KMS-11 (cell line): ENCODE data around the gene BRD7.

Experiments
- H2AFZ ChIP-seq: fragments of 200-600 bp; sonication (generic); 2 replicates; pipeline ENCODE4 v1.6.1; 2016; ENCODE audit warnings: antibody characterized with exemption, mixed run types, low read depth
- H3K27ac ChIP-seq: fragments of 200-600 bp; sonication (generic); 2 replicates; pipeline ENCODE4 v1.6.1; 2016; ENCODE audit warnings: mild to moderate bottlenecking, mixed run types
- H3K27me3 ChIP-seq: fragments of 200-600 bp; sonication (generic); 2 replicates; pipeline ENCODE4 v1.6.1; 2017; ENCODE audit warnings: mild to moderate bottlenecking, low read depth, mixed run types, moderate library complexity; ENCODE audit not compliant: insufficient read depth
- H3K36me3 ChIP-seq: fragments of 200-600 bp; sonication (generic); 2 replicates; pipeline ENCODE4 v1.6.1; 2017; ENCODE audit warnings: mild to moderate bottlenecking, mixed run types; ENCODE audit not compliant: insufficient read depth
- H3K4me1 ChIP-seq: fragments of 200-600 bp; sonication (generic); 2 replicates; pipeline ENCODE4 v1.6.1; 2016; ENCODE audit warnings: mild to moderate bottlenecking, low read depth, mixed run types; ENCODE audit not compliant: poor library complexity, severe bottlenecking
- H3K4me2 ChIP-seq: fragments of 200-600 bp; sonication (generic); 2 replicates; pipeline ENCODE4 v1.7.0; 2016; ENCODE audit warnings: mild to moderate bottlenecking, mixed run types
- H3K4me3 ChIP-seq: fragments of 200-600 bp; sonication (generic); IDR thresholded peaks from 2 replicates; pipeline ENCODE4 v1.6.1; 2017; ENCODE audit warnings: low read depth, low read length, mixed read lengths; ENCODE audit not compliant: insufficient read depth
- H3K79me2 ChIP-seq: fragments of 200-600 bp; sonication (generic); 2 replicates; pipeline ENCODE4 v1.6.1; 2016; ENCODE audit warnings: low read depth, mixed run types; ENCODE audit not compliant: insufficient read depth
- H3K9ac ChIP-seq: fragments of 200-600 bp; sonication (generic); 2 replicates; pipeline ENCODE4 v1.6.1; 2016; ENCODE audit warnings: mild to moderate bottlenecking, mixed run types
- H4K20me1 ChIP-seq: fragments of 200-600 bp; sonication (generic); 2 replicates; pipeline ENCODE4 v1.6.1; 2016; ENCODE audit warnings: mild to moderate bottlenecking, mixed run types; ENCODE audit not compliant: insufficient read depth
- TF ChIP-seq, protein P1 (sequence below): fragments of 200-600 bp; sonication (generic); conservative IDR thresholded peaks from 2 replicates; pipeline ENCODE4 v1.6.1; 2017; ENCODE audit warnings: low read depth, mild to moderate bottlenecking, antibody characterized with exemption, low read length, moderate library complexity, mixed read lengths

Gene BRD7

DNA sequence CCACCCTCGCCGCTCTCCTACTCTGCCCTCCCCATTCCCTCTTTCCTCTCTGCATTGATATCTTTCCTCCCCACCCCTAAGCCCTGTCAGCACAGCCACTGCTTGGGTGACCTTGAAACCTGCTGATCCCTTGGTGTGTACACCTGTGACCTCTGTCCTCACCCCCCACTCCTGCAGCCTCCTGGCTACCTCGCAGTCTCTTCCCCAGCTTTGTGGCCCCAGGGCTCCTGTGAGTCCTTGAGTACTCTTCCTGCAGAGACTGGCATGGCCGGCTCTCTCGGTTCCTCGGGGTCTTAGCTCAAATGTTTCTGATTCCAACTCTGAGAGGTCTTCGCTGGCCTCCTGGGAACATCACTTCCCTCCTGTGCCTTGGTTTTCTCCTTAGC, 70.7 kb downstream of the BRD7 start:
- H3K36me3 ChIP-seq = no peaks in the 10 kb centered on the region
- no peak overlapping the region for H2AFZ ChIP-seq
- H4K20me1 ChIP-seq = no peaks in the 10 kb centered on the region
- no peak overlapping the region for H3K9ac ChIP-seq
- no peaks in the 10 kb centered on the region for H3K27me3 ChIP-seq
- H3K4me2 ChIP-seq = no peak overlapping the region
- H3K27ac ChIP-seq = no peak overlapping the region
- H3K4me1 ChIP-seq = no peaks in the 10 kb centered on the region
- TF ChIP-seq, protein P1, sequence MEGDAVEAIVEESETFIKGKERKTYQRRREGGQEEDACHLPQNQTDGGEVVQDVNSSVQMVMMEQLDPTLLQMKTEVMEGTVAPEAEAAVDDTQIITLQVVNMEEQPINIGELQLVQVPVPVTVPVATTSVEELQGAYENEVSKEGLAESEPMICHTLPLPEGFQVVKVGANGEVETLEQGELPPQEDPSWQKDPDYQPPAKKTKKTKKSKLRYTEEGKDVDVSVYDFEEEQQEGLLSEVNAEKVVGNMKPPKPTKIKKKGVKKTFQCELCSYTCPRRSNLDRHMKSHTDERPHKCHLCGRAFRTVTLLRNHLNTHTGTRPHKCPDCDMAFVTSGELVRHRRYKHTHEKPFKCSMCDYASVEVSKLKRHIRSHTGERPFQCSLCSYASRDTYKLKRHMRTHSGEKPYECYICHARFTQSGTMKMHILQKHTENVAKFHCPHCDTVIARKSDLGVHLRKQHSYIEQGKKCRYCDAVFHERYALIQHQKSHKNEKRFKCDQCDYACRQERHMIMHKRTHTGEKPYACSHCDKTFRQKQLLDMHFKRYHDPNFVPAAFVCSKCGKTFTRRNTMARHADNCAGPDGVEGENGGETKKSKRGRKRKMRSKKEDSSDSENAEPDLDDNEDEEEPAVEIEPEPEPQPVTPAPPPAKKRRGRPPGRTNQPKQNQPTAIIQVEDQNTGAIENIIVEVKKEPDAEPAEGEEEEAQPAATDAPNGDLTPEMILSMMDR = no peak
- H3K79me2 ChIP-seq = no peaks in the 10 kb centered on the region
- no peak overlapping the region for H3K4me3 ChIP-seq

DNA sequence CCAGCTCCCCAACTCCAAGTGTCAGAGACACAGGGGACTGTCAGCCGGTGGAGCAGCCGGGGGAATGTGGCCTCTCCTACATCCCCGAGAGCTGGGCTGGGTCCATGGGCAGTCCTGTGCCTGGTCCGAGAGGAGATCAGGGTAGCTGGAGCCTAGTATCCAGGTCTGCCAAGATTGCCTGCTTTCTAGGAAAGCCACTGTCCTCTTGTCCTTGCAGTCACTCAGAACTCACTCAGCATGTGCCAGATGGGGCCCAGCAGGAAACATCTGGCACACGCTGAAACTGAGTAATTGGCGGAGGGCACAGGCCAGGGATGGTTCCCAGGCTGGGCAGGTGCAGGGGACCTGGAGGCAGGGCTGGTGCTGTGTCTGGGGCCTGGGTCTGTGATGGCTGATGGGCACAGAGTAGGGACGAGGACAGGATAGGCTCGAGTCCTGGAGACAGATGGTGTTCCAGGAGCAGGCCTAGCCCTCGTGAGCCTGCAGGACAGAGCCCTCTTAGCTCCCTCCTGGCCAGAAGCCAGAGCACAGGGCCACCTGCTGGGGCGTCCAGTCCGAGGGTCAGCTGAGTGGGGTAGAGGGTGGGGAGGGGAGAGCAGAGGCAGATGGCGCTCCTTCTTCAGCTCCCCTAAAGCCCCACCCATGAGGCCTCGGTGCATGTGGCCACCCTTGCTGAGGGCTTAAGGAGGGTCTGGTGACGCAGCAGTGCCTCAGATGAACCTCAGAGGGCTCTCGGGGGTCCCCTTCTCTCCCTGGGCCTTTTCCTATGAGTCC, 71.3 kb downstream of the BRD7 start:
- H3K4me2 ChIP-seq = no peak overlapping the region
- H3K4me1 ChIP-seq = no peaks in the 10 kb centered on the region
- H3K36me3 ChIP-seq = no peaks in the 10 kb centered on the region
- H3K27ac ChIP-seq = no peak overlapping the region
- H3K27me3 ChIP-seq = no peaks in the 10 kb centered on the region
- H3K4me3 ChIP-seq = no peak overlapping the region
- no peaks in the 10 kb centered on the region for H3K79me2 ChIP-seq
- TF ChIP-seq, protein P1 = no peak
- no peak overlapping the region for H3K9ac ChIP-seq
- no peaks in the 10 kb centered on the region for H4K20me1 ChIP-seq
- no peak overlapping the region for H2AFZ ChIP-seq

DNA sequence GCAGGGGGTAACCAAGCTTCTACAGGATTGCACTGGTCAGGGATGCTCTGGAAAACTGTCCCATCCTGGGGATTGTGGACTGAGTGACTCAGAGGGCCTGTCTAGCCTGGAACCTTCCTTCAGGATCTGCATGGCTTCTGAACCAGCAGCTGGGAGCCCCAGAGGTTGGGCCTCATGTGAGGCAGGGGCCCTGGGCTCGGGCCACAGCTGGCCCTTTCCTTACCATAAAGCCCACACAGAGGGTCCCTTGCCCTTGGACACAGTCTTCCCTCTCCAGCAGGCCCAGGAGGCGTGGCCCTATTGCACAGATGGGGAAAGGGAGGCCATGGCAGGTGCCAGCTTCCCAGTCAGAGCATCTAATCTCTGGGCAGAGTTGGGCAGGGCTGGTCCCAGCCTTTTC, 72.0 kb downstream of the BRD7 start:
- Histone ChIP-seq H3K36me3 (no peaks in the 10 kb centered on the region), H3K79me2 (no peaks in the 10 kb centered on the region), H3K27me3 (no peaks in the 10 kb centered on the region), H4K20me1 (no peaks in the 10 kb centered on the region), H3K9ac (no peak overlapping the region), H3K4me2 (no peak overlapping the region), H2AFZ (no peak overlapping the region), H3K4me3 (no peak overlapping the region), H3K4me1 (no peaks in the 10 kb centered on the region), H3K27ac (no peak overlapping the region)
- TF ChIP-seq, protein P1 = no peak

DNA sequence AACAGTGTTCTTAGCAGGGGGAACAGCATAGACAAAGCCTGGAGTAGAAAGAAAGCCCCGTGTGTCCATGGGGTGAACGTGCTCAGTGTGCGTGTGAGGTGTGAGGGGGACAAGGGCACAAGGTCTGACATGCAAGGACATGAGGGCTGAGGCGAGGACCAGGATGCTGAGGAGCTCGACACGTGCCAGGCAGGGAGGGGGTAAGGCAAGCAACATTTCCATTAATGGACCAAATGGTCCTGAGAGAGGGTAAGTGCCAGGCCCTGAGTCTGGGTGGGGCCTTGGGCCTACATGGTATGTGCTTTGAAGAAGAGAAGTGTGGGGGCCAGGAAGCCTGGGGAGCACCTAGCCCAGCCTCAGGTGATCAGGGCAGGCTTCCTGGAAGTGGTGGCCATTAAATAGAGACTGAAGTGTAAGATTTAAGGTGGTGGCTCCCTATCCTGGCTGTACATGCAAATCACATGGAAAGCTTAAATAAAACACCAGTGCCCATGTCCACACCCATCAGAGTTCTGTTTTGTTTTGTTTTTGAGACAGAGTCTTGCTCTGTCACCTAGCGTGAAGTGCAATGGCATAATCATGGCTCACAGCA, 73.2 kb downstream of the BRD7 start:
- TF ChIP-seq, protein P1 = no peak
- no peaks in the 10 kb centered on the region for H3K27me3 ChIP-seq
- no peak overlapping the region for H3K4me2 ChIP-seq
- no peak overlapping the region for H3K4me3 ChIP-seq
- no peaks in the 10 kb centered on the region for H3K36me3 ChIP-seq
- no peak overlapping the region for H3K27ac ChIP-seq
- no peak overlapping the region for H2AFZ ChIP-seq
- H3K9ac ChIP-seq = no peak overlapping the region
- no peaks in the 10 kb centered on the region for H3K79me2 ChIP-seq
- no peaks in the 10 kb centered on the region for H3K4me1 ChIP-seq
- no peaks in the 10 kb centered on the region for H4K20me1 ChIP-seq
